Fibroblast of skin of right quadriceps (primary cell): Measurements from ENCODE around the gene RABGAP1L.
"Not testable (repeated sequence)": the region's sequence is repeated elsewhere in the genome, so short reads cannot be mapped to it uniquely, and the experiment has no call there.

ENCODE experiments used
- DNase-seq: peaks from one replicate; pipeline ENCODE4 v3.0.0-alpha.2; 2013

Gene RABGAP1L

DNA sequence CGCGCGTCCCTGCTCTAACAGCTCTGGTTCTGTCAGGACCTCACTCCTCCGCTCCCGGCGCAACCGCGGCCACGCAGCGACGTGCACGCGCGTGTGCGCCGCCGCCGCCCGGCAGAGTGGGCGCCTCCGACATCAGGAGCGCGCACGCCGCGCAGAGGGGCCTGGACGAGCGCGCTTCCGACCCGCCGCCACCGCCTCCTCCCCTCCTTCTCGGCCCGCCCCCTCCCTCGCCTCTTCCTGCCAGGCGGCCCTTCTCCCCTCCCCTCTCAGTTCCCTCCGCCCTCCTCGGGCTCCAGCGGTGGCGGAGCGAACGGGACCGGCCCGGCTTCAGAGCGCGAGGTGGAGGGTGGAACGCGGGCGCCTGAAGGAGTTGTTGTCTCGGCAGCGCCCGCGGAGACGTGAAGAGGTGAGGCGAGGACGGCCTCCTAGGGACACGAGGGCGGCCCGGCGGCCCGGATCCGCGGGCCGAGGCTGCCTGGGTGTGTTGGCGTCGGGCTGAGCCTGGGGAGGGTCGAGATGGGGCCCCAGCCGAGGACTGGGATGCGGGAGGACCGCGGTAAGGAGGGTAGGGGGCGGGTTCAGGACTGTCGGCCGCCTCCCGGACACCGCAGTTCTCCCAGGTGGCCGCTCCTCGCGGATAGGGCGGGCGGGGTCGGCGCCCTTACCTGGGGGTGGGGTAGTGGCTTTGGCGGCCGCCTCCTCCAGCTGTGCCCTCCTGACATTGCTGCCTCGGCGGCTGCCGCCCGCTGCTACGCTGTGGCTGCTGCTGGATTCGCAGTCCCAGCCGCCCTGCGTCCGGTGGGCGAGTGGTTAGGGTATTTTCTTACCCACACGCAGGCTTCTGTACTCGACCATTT is at the start of gene RABGAP1L:
TSS of gene RABGAP1L (plus strand) at position 269 of the 857 bp plus-strand sequence.
- DNase-seq = peak; percentile 94

DNA sequence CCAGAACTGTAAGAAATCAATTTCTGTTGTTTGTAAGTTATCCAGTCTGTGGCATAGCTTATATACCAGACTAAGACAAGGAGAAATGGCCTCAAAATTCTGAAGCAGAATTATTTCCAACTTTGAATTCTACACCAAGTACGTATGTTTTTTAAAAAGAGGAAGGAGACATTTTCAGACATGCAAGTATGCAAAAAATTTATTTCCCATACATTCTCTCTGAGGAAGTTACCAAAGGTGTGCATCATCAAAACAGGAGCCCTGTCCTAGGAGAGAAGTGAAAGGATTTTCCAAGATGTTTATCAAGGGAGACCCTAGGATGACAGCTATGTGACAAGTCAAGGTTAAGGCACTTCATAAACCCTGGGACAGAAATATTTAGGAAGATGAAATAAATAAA is 49.3 kb upstream of the RABGAP1L start:
- no peak for DNase-seq

DNA sequence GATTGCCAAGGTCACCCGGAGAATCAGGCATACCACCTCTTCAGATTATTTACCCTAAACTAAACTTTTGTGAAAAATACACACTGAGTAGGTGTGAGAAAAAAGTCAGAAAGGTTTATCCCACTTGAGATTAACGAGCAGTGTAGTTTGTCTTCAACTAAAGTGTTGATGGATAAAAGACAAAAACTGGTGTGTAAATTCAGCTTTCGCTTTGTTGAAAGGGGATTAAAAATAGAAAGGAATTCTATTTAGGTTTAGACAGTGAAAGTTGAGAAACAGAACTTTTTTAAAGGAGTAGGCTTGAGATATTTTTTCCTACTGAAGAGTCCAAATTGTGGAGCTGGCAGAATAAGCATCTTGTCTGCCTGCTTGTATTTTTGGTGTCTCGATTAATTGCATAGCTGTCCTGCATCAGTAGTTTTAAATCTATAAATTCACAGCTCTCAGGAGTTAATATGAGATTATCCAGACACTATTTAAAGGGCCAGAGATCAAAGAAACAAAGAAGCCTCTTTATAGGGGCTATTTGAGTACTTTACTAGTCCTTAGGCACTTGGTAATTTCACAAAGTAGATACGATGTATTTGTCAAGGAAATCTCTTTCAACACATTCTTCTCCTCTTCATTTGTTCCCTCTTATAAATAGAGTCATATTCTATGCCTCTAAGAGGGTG is 46.7 kb upstream of the RABGAP1L start:
- DNase-seq = no peak

DNA sequence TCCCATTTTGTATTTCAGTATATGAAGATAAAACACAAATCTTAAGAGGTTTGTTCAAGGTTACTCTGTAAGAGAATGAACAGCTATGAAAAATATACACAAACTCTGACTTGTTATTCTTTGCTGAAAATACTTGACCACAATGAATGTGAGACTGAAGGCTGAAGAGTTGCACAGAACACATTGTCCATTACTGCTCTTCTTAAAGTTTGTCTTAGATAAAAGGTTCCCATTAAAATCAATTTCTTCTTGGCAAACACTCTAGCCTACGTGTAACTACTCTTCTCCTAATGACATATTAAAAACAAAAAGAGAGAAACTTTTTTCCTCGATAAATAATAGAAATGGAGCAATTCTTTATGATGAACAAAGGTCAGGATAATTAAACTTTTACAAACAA is 45.2 kb upstream of the RABGAP1L start:
- DNase-seq = no peak

DNA sequence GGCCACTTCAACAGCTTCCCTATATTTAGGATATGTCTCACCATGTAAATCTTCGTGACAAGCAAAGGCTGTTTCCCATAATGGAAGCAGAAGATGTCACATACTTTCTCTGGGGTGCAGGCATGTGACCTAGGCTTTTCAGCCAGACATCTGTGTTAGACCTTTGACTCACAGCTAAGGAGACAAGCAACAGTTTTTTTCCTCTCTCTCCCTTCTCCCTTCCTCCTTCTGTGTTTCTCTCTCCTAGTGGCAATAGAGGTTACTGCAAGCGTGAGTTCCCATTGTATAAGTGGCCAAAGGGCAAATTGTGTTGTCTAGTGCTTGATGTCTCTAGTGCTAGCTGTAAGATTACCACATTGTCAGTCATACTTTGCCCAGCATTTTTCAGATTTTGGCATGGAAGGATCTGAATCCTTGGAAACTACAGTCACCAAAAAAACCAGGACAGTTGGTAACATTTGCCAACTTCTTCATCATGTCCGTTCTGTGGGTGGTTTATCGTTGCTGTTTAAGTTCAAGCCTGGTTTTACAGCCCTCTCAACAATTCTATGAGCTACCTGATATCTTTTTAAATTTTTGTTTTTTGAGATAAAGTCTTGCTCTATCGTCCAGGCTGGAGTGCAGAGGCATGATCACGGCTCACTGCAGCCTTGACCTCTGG is 44.4 kb upstream of the RABGAP1L start:
- DNase-seq = peak; percentile 43

DNA sequence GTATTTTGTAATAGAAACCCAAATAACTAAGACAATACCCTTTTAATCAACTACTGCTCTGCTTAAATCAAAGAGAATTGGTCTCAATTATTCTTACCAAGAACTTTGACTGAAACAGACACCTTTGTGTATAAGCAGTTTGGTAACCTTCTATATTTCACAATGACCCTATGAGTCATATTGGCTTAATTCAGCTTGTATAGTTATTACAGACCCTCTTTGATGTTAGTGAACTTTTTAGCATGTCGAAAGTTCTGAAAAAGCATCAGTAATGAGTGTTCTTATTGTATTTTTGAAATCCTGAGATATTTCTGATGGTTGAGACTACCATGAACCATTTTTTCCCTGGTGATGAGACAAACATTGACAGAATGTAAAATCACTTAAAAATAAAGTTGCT is 43.3 kb upstream of the RABGAP1L start:
- DNase-seq = no peak

DNA sequence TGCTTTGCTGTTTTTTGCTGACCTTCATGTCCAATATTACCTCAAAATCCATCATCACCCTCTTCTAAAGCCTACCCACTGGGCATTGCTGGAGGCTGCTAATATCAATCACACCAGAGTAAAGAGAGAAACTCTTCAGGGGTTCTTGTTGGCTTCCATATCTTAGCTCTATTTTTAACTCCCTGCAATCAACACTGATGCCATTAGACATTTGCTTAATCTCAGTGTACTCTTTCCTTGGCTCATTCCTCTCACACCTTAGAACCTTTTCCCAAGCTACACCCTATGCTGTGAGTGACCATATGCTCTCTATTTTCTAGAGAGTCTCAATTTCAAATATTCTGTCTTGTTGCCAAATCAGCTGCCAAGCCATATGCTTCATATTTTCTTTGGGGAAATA is 40.6 kb upstream of the RABGAP1L start:
- no peak for DNase-seq

DNA sequence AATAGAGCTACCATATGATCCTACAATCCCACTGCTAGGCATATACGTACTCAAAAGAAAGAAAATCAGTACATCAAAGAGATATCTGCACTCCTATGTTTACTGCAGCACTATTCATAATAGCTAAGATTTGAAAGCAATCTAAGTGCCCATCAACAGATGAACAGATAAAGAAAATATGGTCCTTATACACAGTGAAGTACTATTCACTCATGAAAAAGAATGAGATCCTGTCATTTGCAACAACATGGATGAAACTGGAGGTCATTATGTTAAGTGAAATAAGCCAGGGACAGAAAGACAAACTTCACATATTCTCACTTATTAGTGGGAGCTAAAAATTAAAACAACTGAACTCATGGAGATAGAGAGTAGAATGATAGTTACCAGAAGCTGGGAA is 37.0 kb upstream of the RABGAP1L start:
- not testable (repeated sequence) for DNase-seq

DNA sequence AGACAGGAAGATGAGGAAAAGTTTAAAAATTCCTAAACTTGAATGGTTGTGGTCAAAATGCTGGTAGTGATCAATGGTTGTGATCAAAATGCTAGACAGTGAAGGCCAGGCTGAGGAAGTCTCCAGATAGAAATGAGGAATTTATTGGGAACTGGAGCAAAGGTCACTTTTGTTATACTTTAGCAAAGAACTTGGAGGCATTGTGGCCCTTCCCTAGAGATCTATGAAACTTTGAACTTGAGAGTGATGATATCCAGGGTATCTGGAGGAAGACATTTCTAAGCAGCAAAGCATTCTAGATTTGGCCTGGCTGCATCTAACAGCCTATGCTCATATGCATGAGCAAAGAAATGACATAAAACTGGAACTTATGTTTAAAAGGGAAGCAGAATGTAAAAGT is 35.5 kb upstream of the RABGAP1L start:
- DNase-seq = no peak

DNA sequence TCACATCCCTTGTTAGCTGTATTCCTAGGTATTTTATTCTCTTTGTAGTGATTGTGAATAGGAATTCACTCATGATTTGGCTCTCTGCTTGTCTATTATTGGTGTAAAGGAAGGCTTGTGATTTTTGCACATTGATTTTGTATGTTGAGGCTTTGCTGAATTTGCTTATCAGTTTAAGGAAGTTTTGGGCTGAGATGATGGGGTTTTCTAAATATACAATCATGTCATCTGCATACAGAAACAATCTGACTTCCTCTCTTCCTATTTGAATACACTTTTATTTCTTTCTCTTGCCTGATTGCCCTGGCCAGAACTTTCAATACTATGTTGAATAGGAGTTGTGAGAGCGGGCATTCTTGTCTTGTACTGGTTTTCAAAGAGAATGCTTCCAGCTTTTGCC is 32.1 kb upstream of the RABGAP1L start:
- DNase-seq = not testable (repeated sequence)

DNA sequence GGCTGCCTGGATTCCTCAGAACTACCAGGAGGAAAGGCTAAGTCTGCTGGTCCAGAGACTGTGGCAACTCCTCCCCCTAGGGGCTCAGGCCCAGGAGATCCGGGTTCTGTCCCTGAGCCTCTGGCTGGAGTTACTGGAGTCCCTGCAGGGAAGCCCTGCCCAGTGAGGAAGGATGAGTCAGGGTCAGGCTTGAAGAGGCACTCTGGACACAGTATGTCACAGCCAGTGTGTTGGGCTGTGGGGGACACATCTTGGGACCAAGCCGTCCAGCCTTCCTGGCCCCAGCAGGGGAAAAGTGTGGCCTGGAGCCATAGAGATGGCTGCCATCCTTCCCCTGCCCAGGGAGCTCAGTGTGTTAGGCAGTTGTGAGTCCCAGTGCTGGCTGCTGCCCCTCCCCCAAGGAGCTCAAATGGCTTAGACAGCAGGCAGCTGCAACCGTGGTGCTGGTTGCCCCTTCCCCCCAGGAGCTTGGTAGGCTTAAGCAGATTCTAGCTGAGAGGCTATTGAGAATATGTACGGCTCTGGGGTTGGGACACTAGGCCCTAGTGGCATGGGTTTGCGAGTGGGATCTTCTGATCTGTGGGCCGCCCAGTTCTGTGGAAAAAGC is 28.2 kb upstream of the RABGAP1L start:
- DNase-seq = no peak

DNA sequence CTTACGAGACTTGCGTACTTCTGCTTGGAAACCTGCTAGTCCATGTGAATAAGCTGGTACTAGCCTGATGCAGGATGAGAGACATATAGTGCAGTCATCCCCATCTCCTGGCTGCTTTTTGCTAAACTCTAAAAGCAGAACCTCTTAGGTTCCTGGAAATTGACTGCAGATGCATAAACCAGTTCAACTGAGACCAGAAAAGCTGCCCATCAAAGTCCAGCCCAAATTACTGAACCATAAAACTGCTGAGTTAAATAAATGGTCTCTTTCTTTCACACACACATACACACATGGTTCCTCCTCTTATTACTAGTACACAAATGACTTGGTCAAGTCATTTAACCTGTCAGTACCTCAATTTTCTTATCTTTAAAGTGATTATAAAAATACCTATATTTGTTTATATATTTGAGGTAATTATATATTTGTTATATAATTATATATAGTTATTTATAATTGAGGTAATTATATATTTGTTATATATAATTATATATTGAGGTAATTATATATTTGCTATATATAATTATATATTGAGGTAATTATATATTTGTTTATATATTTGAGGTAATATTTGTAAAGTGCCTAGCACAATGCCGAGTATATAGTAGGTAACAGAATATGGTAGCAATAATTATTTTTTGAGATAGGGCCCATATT is 25.2 kb upstream of the RABGAP1L start:
- no peak for DNase-seq

DNA sequence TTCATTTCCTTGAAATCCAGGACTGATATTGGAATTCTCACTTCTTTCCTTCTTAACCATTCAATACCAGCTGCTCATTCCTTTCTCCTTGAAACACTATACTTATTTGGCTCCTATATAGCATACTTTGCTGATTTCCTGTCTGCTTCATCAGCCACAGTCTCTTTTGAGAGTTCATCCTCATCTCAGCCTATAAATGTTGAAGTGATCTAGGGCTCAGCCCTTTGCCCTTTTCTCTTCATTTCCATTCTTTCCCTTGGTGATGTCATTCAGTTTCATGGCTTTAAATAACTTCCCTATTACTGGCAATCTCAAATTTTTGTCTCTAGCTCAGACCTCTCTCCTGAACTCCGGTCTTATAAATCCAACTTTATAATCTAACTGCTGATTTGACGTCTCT is 24.1 kb upstream of the RABGAP1L start:
- DNase-seq = no peak

DNA sequence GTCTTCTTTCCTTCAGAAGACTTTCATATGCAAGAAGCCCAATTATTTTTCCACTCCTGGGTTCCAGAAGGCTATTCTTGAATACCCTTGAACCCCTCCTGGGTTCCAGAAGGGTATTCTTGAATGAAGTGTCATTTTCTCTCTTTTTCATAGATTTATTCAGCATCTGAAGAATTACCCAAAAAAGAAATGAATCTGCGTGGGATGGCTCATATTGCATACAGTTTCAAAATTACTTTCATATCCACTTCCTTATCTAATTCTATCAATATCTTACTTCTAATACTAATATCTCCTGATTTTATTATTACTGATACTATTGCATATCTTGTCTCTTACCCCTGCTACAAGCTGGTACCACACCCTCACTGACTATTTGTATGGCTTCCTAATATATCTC is 22.6 kb upstream of the RABGAP1L start:
- DNase-seq = no peak

DNA sequence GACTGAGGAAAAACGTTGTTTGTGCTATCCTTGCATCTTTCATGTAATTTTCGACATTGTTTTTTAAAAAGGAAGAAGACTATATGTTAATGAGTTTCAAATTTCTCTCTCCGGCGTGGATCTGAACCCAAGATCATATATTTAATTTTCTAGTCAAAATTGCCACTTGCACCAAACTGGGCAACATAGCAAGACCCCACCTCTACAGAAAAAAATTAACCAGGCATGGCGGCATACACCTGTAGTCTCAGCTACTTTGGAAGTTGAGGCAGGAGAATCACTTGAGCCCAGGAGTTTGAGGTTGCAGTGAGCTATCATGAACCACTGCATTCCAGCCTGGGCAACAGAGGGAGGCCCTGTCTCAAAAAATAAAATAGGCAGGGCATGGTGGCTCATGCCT is 16.5 kb upstream of the RABGAP1L start:
- no peak for DNase-seq

DNA sequence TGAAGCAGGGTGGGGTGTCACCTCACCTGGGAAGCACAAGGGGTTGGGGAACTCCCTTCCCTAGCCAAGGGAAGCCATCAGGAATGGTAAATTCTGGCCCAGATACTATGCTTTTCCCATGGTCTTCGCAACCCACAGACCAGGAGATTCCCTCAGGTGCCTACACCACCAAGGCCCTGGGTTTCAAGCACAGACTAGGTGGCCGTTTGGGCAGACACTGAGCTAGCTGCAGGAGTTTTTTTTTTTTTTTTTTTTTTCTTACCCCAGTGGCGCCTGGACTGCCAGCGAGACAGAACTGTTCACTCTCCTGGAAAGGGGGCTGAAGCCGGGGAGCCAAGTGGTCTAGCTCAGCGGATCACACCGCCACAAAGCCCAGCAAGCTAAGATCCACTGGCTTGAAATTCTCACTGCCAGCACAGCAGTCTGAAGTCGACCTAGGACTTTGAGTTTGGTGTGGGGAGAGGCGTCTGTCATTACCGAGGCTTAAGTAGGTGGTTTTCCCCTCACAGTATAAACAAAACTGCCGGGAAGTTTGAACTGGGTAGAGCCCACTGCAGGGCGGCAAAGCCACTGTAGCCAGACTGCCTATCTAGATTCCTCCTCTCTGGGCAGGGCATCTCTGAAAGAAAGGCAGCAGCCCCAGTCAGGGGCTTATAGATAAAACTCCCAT is 15.5 kb upstream of the RABGAP1L start:
- not testable (repeated sequence) for DNase-seq

DNA sequence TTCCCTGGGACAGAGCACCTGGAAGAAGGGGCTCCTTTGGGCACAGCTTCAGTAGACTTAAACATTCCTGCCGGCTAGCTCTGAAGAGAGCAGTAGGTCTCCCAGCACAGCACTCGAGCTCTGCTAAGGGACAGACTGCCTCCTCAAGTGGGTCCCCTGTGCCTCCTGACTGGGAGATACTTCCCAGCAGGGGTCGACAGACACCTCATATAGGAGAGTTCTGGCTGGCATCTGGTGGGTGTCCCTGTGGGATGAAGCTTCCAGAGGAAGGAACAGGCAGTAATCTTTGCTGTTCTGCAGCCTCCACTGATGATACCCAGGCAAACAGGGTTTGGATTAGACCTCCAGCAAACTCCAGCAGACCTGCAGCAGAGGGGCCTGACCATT is 14.9 kb upstream of the RABGAP1L start:
- DNase-seq = not testable (repeated sequence)

DNA sequence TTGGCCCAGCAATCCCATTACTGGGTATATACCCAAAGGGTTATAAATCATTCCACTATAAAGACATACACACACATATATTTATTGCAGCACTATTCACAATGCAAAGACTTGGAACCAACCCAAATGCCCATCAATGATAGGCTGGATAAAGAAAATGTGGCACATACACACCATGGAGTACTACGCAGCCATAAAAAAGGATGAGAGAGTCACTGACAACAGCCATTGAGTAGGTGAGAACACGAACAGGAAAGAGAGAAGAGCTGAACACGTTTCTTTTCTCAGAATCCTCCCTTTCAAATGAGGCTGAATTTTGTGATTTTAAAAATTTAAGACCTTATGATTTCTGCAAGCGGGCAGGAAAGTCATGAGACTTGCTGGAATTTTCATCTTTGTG is 10.1 kb upstream of the RABGAP1L start:
- DNase-seq = no peak

DNA sequence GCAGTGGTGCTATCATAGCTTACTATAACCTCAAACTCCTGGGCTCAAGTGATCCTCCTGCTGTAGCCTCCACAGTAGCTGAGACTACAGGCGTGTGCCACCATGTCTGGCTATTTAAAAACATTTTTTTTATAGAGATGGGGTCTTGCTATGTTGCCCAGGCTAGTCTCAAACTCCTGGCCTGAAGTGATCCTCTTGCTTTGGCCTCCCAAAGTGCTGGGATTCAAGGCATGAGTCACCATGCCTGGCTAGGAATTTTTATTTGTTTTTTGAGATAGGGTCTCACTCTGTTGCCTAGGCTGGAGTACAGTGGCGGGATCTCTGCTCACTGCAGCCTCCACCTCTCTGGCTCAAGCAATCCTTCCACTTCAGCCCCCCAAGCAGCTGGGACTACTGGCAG is 8.8 kb upstream of the RABGAP1L start:
- DNase-seq = no peak

DNA sequence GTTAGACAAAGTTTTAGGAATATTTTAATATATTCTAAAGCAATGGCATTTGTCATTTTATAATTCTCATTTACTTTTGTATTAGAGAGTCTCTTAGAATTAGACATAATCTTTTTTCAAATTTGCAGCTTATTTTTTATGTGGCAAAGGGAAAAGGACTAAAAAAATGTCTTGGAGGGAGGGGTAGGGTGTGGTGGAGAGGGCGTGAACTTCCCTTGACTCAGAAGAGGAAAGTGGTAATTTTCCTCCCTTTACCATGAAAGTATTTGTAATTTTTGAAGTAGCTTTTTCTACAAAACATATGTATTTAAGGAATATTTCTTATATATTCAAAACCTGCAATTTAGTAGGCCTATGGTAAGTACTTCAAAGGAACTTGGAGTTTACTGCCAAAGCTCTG is 6.9 kb upstream of the RABGAP1L start:
- DNase-seq = no peak

DNA sequence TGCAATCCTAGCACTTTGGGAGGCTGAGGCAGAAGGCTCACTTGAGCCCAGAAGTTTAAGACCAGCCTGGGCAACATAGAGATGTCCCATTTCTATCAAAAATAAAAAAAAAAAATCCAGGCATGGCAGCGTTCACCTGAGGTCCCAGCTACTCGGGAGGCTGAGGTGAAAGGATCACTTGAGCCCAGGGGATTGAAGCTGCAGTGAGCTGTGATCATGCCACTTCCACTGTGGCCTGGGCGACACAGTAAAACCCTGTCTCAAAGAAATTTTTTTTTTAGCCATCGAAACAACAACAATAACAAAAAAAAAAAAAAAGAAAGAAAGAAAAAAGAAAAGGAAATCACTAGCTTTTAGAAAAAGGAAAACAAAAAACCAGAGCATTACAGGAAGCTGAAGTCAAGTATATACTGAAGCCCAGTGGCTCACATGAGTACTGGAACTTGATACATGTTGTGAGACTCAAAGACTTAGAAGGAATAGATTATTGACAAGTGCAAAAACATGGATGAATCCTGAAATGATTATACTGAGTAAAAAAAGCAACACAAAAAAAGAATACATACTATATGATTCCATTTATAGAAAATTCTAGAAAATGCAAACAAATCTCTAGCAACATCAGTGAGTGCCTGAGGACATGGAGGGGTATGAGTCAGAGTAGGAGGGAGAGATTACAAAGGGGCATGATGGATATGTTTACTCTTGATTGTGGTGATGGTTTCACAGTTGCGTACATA is 6.1 kb upstream of the RABGAP1L start:
- no peak for DNase-seq

DNA sequence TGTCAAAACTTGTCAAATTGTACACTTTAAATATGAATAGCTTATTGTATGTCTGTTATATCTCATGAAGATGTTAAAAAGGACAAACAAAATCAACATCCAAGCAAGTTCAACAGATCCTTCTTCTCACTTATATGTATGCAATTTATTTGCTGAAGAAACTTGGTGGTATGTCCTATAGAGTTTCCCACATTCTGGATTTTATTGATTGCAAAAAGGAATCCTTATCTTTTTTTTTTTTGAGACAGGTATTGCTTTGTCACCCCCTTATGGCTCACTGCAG is 5.6 kb upstream of the RABGAP1L start:
- no peak for DNase-seq
